Prostate gland (tissue), 2 donors: ENCODE data around the gene USP22. TPM values are rescaled to one million over a fixed set of nuclear protein-coding genes. Genes with fewer than 3 reads are reported as not detected.

Experiments used
- DNase-seq: peaks from one replicate; pipeline ENCODE4 v3.0.0-alpha.2; 2019; ENCODE audit warnings: low spot score
- H3K27ac ChIP-seq, 2 donors: fragments of 200-600 bp; sonication (generic); 2 replicates each; pipeline ENCODE4 v1.5.1; 2017 to 2019
- H3K27me3 ChIP-seq: fragments of 200-600 bp; sonication (generic); replicated peaks from 2 replicates; pipeline ENCODE4 v1.5.1; 2019; ENCODE audit not compliant: insufficient read depth
- H3K36me3 ChIP-seq, 2 donors: fragments of 200-600 bp; sonication (generic); 1 replicate in 1 of 2; 2 replicates in 1 of 2; pipeline versions ENCODE4 v1.5.1 to v1.8.1; 2017 to 2019
- H3K4me1 ChIP-seq: fragments of 200-600 bp; sonication (generic); replicated peaks from 2 replicates; pipeline ENCODE4 v1.5.1; 2019
- H3K4me3 ChIP-seq, 2 donors: fragments of 200-600 bp; sonication (generic); 2 replicates each; pipeline ENCODE4 v1.5.1; 2017 to 2019
- H3K9me3 ChIP-seq: fragments of 200-600 bp; sonication (generic); 2 replicates; pipeline ENCODE4 v1.5.1; 2017
- POLR2A ChIP-seq: fragments of 450-650 bp; IDR thresholded peaks from one replicate; pipeline ENCODE4 v1.6.1; 2016; ENCODE audit warnings: antibody characterized with exemption, mild to moderate bottlenecking
- POLR2AphosphoS5 ChIP-seq: sonication (generic); formaldehyde crosslinking; IDR thresholded peaks from one replicate; pipeline ENCODE4 v1.6.1; 2017; ENCODE audit warnings: antibody characterized with exemption
- WGBS: methylation state at CpG from one replicate; pipeline ENCODE4 v1.1.5; 2018; 5-methylcytosine and 5-hydroxymethylcytosine counted together
- intact Hi-C: fragments of 100-400 bp; cut with DNase I; formaldehyde crosslinking; loops from one replicate; pipeline ENCODE4 v1.14.2; 2022
- total RNA-seq, 2 donors: library from RNA; depleted of rRNA; stranded (reverse); fragments of >200 nt; gene quantifications; one replicate each; pipeline ENCODE4 v1.1.0, GENCODE V29; 2016
- TF ChIP-seq, protein P1 (sequence below), 4 experiments: fragments of 200-600 bp in 2 of 4; fragments of 450-650 bp in 2 of 4; sonication (generic) in 2 of 4; IDR thresholded peaks; 1 replicate in 3 of 4; 2 replicates in 1 of 4; pipeline ENCODE4 v1.5.1; 2016 to 2019; ENCODE audit warnings: antibody characterized with exemption in 4 of 4, mild to moderate bottlenecking in 2 of 4, moderate library complexity in 2 of 4

Gene USP22
- total RNA-seq, 2 donors from 2014 or later = 133 to 242 TPM

DNA sequence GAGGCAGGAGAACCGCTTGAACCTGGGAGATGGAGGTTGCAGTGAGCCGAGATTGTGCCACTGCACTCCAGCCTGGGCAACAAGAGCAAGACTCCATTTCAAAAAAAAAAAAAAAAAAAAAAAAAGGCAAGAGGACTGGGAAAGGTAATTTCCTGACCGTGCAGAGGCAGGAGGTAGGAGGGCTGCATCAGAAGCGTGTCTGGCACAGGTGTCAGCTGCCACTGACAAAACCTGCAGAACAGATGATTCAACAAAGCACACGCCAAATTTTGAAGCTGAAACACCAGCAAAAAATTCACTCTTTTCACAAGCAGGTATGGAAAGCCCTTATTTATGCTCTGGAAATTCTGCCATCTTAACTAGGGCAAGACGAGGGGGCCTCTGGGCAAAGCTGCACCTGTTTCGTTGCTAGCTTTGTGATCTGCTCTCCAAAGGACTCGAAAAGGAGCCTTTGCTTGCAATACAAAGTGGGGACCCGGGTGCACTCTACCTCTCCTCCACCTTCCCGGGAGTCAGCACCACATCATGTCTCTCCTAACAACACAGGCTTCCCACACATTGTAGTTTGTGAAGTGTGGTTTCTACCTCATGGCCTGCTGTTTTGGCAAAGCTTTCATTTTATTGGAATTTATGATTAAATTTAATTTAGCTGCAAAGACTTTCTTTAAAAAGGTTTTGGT, 33.7 kb downstream of the USP22 start:
- WGBS = 74% methylated on average over 10 of the region's 10 CpGs
- Histone ChIP-seq H3K9me3 (no peaks in the 10 kb centered on the region), H3K27me3 (no peaks in the 10 kb centered on the region), H3K27ac (no peak overlapping the region), H3K4me3 (no peak overlapping the region), H3K4me1 (no peaks in the 10 kb centered on the region), H3K36me3 (peaks cover 9 to 67% of the 10 kb centered on the region in 2 donors)
- TF ChIP-seq POLR2A (no peak), POLR2AphosphoS5 (no peak)
- TF ChIP-seq, protein P1, sequence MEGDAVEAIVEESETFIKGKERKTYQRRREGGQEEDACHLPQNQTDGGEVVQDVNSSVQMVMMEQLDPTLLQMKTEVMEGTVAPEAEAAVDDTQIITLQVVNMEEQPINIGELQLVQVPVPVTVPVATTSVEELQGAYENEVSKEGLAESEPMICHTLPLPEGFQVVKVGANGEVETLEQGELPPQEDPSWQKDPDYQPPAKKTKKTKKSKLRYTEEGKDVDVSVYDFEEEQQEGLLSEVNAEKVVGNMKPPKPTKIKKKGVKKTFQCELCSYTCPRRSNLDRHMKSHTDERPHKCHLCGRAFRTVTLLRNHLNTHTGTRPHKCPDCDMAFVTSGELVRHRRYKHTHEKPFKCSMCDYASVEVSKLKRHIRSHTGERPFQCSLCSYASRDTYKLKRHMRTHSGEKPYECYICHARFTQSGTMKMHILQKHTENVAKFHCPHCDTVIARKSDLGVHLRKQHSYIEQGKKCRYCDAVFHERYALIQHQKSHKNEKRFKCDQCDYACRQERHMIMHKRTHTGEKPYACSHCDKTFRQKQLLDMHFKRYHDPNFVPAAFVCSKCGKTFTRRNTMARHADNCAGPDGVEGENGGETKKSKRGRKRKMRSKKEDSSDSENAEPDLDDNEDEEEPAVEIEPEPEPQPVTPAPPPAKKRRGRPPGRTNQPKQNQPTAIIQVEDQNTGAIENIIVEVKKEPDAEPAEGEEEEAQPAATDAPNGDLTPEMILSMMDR (IDR thresholded peaks at IDR 0.05) = no peak
- intact Hi-C loops = no loop called here
- no peak for DNase-seq

DNA sequence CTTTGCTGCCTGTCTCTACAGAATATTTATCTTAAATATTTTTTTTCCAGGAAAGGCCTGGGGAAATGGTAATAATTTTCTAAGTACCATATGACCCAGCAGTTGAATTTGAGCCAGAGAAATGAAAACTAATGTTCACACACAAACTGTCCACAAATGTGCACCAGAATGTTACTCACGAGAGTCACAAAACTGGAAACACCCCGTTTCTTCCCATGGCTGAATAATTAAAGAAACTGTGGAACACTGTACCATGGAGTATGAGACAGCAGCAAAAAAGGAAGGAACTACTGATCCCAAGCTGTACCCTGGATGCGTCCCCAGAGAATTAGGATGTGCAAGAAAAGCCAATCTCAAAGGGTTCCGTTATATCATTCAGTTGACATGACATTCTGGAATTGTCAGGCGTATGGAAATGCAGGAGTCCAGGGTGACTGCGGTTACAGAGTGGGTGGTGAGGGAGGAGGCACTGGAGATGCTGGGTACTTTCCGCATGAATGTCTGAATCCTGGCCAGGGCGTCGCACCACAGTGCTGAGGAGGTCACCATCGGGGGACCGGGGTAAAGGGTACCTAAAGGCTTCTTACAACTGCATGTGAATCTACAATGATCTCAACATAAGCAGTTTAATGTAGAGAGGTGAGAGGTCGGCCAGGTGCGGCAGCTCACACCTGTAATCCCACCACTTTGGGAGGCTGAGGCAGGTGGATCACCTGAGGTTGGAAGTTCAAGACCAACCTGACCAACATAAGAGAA, 34.5 kb downstream of the USP22 start:
- no peak for TF ChIP-seq POLR2A
- TF ChIP-seq, protein P1 (IDR thresholded peaks at IDR 0.05) = no peak
- H3K4me3 ChIP-seq = no peak overlapping the region
- peaks cover 11 to 67% of the 10 kb centered on the region in 2 donors for H3K36me3 ChIP-seq
- H3K9me3 ChIP-seq = no peaks in the 10 kb centered on the region
- H3K27ac ChIP-seq = no peak overlapping the region
- DNase-seq = no peak
- 85% methylated on average over 13 of the region's 13 CpGs for WGBS
- no peaks in the 10 kb centered on the region for H3K27me3 ChIP-seq
- H3K4me1 ChIP-seq = no peaks in the 10 kb centered on the region
- intact Hi-C loops = no loop called here

DNA sequence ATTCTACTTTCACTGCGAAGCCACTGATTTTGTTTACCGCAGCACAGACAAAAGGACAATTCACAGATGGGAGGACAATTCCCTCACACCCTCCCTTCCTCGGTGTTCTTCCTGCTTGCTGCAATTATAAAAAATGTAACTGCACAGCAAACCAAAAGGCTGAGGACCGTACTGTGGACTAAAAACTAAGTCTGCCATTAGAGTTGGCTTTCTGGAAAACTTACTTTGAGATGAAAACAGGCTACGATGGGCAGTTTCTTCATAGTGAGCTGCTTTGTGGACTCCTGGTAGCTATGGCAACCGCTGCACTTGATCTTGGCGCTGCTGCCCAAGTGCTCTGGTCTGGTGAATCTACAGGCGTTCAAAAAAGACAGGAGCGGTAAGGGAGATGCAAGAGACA, 35.2 kb downstream of the USP22 start:
- TF ChIP-seq POLR2A = no peak
- TF ChIP-seq POLR2AphosphoS5 = no peak
- TF ChIP-seq, protein P1 (IDR thresholded peaks at IDR 0.05) = no peak
- Histone ChIP-seq H3K4me3 (no peak overlapping the region), H3K27ac (no peak overlapping the region), H3K27me3 (no peaks in the 10 kb centered on the region), H3K9me3 (no peaks in the 10 kb centered on the region), H3K4me1 (no peaks in the 10 kb centered on the region), H3K36me3 (peaks cover 11 to 65% of the 10 kb centered on the region in 2 donors)
- no peak for DNase-seq
- 91% methylated on average over 9 of the region's 9 CpGs for WGBS
- intact Hi-C loops = no loop called here

DNA sequence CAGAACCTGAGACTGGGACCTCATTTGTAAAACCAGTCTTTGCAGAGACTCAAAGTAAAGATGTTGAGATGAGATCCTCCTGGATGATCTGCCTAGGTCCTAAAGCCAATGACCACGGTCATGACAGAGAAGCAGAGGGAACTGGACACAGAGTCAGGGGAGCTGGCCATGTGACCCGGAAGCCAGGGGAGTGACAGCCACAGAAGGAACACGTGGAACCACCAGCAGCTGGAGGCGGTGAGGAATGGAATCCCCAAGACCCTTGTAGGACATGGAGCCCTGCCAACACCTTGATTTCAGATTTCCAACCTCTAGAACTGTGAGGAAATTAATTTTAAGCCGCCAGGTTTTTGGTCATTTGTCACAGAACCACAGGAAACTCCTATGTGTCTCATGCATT, 37.0 kb downstream of the USP22 start:
- Histone ChIP-seq H3K27ac (no peak overlapping the region), H3K4me1 (no peaks in the 10 kb centered on the region), H3K36me3 (peaks cover 10 to 52% of the 10 kb centered on the region in 2 donors), H3K4me3 (no peak overlapping the region), H3K9me3 (no peaks in the 10 kb centered on the region), H3K27me3 (no peaks in the 10 kb centered on the region)
- 76% methylated on average over 5 of the region's 5 CpGs for WGBS
- intact Hi-C loops = no loop called here
- no peak for TF ChIP-seq POLR2AphosphoS5
- no peak for DNase-seq

DNA sequence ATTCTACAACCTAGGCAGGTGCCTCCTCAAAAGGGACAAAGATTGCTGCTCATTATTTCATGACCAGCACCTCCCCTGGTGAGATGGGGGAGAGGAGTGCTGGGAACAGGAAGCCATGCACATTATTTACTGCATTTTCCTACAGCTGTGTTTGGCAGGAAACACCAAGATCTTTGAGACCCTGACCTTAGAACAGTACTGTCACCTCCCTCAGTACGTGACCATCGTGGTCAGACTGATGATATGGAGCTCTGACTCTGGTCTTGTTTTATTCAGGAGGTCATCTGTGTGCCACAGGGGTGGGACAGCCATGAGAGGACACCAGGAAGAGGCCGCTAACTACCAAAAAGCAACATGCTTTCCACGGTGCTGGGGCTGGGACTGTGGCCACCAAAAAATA, 37.4 kb downstream of the USP22 start:
- Histone ChIP-seq H3K4me3 (no peak overlapping the region), H3K9me3 (no peaks in the 10 kb centered on the region), H3K36me3 (peaks cover 8 to 48% of the 10 kb centered on the region in 2 donors), H3K27me3 (no peaks in the 10 kb centered on the region), H3K4me1 (no peaks in the 10 kb centered on the region), H3K27ac (no peak overlapping the region)
- intact Hi-C loops = no loop called here
- no peak for DNase-seq
- WGBS = 56% methylated on average over 4 of the region's 4 CpGs
- TF ChIP-seq POLR2AphosphoS5 = no peak
- TF ChIP-seq, protein P1 (IDR thresholded peaks at IDR 0.05) = no peak
